HEK293 (cell line): ENCODE measurements around the gene TMEM62.

Experiments used
- KLF10 ChIP-seq: fragments of 450-650 bp; IDR thresholded peaks from 2 replicates; pipeline ENCODE4 v1.5.1; 2018; ENCODE audit warnings: missing biosample characterization, mild to moderate bottlenecking, missing genetic modification characterization
- MEIS1 ChIP-seq: sonication (generic); formaldehyde crosslinking; IDR thresholded peaks from 2 replicates; pipeline ENCODE4 v1.8.1; 2022; ENCODE audit warnings: missing genetic modification reagents, mild to moderate bottlenecking, borderline replicate concordance
- PRDM2 ChIP-seq: fragments of 450-650 bp; formaldehyde crosslinking; IDR thresholded peaks from 2 replicates; pipeline ENCODE4 v1.5.1; 2016; ENCODE audit warnings: missing biosample characterization, missing genetic modification characterization, borderline replicate concordance
- PRDM6 ChIP-seq: fragments of 450-650 bp; formaldehyde crosslinking; IDR thresholded peaks from 2 replicates; pipeline ENCODE4 v1.5.1; 2017; ENCODE audit warnings: missing biosample characterization, missing genetic modification characterization
- SETDB1 ChIP-seq: IDR thresholded peaks from one replicate; pipeline ENCODE4 v1.6.1; 2017; ENCODE audit warnings: mild to moderate bottlenecking, low read length, moderate library complexity, mixed read lengths; ENCODE audit not compliant: insufficient read length
- SP2 ChIP-seq: fragments of 450-650 bp; formaldehyde crosslinking; IDR thresholded peaks from 2 replicates; pipeline ENCODE4 v1.5.1; 2016; ENCODE audit warnings: missing biosample characterization, missing genetic modification characterization
- TRIM28 ChIP-seq: IDR thresholded peaks from 2 replicates; pipeline ENCODE4 v1.6.1; 2011; ENCODE audit warnings: low read length, control low read depth, borderline replicate concordance
- YY2 ChIP-seq: fragments of 450-650 bp; formaldehyde crosslinking; IDR thresholded peaks from 2 replicates; pipeline ENCODE4 v1.5.1; 2016; ENCODE audit warnings: missing biosample characterization, missing genetic modification characterization
- ZBTB17 ChIP-seq: fragments of 450-650 bp; formaldehyde crosslinking; IDR thresholded peaks from 2 replicates; pipeline ENCODE4 v1.5.1; 2016; ENCODE audit warnings: missing biosample characterization, missing genetic modification characterization
- ZBTB20 ChIP-seq: fragments of 450-650 bp; formaldehyde crosslinking; IDR thresholded peaks from 2 replicates; pipeline ENCODE4 v1.5.1; 2016; ENCODE audit warnings: missing biosample characterization, missing genetic modification characterization
- ZNF132 ChIP-seq: fragments of 450-650 bp; formaldehyde crosslinking; IDR thresholded peaks from 2 replicates; pipeline ENCODE4 v1.5.1; 2017; ENCODE audit warnings: missing biosample characterization, missing genetic modification characterization, borderline replicate concordance
- ZNF174 ChIP-seq: fragments of 450-650 bp; formaldehyde crosslinking; IDR thresholded peaks from 2 replicates; pipeline ENCODE4 v1.5.0; 2017; ENCODE audit warnings: missing biosample characterization, mild to moderate bottlenecking, missing genetic modification characterization
- ZNF2 ChIP-seq: fragments of 450-650 bp; formaldehyde crosslinking; IDR thresholded peaks from 2 replicates; pipeline ENCODE4 v1.5.1; 2016; ENCODE audit warnings: missing biosample characterization, missing genetic modification characterization
- ZNF211 ChIP-seq: fragments of 450-650 bp; formaldehyde crosslinking; IDR thresholded peaks from 2 replicates; pipeline ENCODE4 v1.5.1; 2016; ENCODE audit warnings: low read depth, missing biosample characterization, missing genetic modification characterization
- ZNF24 ChIP-seq: fragments of 450-650 bp; formaldehyde crosslinking; IDR thresholded peaks from 2 replicates; pipeline ENCODE4 v1.5.1; 2016; ENCODE audit warnings: missing biosample characterization, missing genetic modification characterization
- ZNF280D ChIP-seq: fragments of 450-650 bp; formaldehyde crosslinking; IDR thresholded peaks from 2 replicates; pipeline ENCODE4 v1.5.1; 2016; ENCODE audit warnings: missing biosample characterization, missing genetic modification characterization
- ZNF362 ChIP-seq: fragments of 450-650 bp; formaldehyde crosslinking; IDR thresholded peaks from 2 replicates; pipeline ENCODE4 v1.5.1; 2016; ENCODE audit warnings: missing biosample characterization, missing genetic modification characterization
- ZNF404 ChIP-seq: fragments of 450-650 bp; formaldehyde crosslinking; IDR thresholded peaks from 2 replicates; pipeline ENCODE4 v1.5.1; 2017; ENCODE audit warnings: missing biosample characterization, missing genetic modification characterization
- ZNF416 ChIP-seq: fragments of 450-650 bp; formaldehyde crosslinking; IDR thresholded peaks from 2 replicates; pipeline ENCODE4 v1.5.1; 2016; ENCODE audit warnings: missing biosample characterization, missing genetic modification characterization
- ZNF488 ChIP-seq: fragments of 450-650 bp; formaldehyde crosslinking; IDR thresholded peaks from 2 replicates; pipeline ENCODE4 v1.5.1; 2016; ENCODE audit warnings: missing biosample characterization, missing genetic modification characterization
- ZNF529 ChIP-seq: fragments of 450-650 bp; formaldehyde crosslinking; IDR thresholded peaks from 2 replicates; pipeline ENCODE4 v1.5.1; 2017; ENCODE audit warnings: missing genetic modification characterization, missing biosample characterization; ENCODE audit not compliant: insufficient replicate concordance
- ZNF555 ChIP-seq: fragments of 450-650 bp; formaldehyde crosslinking; conservative IDR thresholded peaks from 2 replicates; pipeline ENCODE4 v1.5.1; 2017; ENCODE audit warnings: missing biosample characterization, mild to moderate bottlenecking, missing genetic modification characterization, inconsistent platforms
- ZNF558 ChIP-seq: fragments of 450-650 bp; formaldehyde crosslinking; IDR thresholded peaks from 2 replicates; pipeline ENCODE4 v1.5.1; 2016; ENCODE audit warnings: missing biosample characterization, missing genetic modification characterization
- ZNF626 ChIP-seq: fragments of 450-650 bp; sonication (Bioruptor Pico); formaldehyde crosslinking; IDR thresholded peaks from 2 replicates; pipeline ENCODE4 v1.5.1; 2018; ENCODE audit warnings: missing biosample characterization, missing genetic modification characterization, inconsistent platforms
- ZNF677 ChIP-seq: fragments of 450-650 bp; IDR thresholded peaks from 2 replicates; pipeline ENCODE4 v1.5.0; 2018; ENCODE audit warnings: missing biosample characterization, mild to moderate bottlenecking, missing genetic modification characterization, moderate library complexity
- ZSCAN4 ChIP-seq: fragments of 450-650 bp; formaldehyde crosslinking; IDR thresholded peaks from 2 replicates; pipeline ENCODE4 v1.5.1; 2017; ENCODE audit warnings: missing biosample characterization, missing genetic modification characterization

TMEM62 gene

GRCh38 chr15:43105778-43106485 lies 27.5 kb upstream of the TMEM62 start, which contains the start of gene UBR1 (continued):
- TF ChIP-seq KLF10 (tag by site-specific recombination) (no peak), ZNF132 (tag by site-specific recombination) (no peak), ZSCAN4 (no peak), PRDM2 (tag by site-specific recombination) (no peak), TRIM28 (no peak), ZBTB17 (tag by site-specific recombination) (0 out of 2 replicates have a peak, but pooled peaks have one; percentile 39), SETDB1 (no peak), ZNF677 (tag by site-specific recombination) (no peak), ZBTB20 (tag by site-specific recombination) (no peak), ZNF555 (tag by site-specific recombination) (no peak), ZNF529 (tag by site-specific recombination) (no peak), ZNF404 (tag by site-specific recombination) (no peak), PRDM6 (tag by site-specific recombination) (no peak), SP2 (tag by site-specific recombination) (peak; percentile 52), ZNF558 (no peak), ZNF2 (tag by site-specific recombination) (no peak), ZNF362 (peak; percentile 79), ZNF24 (tag by site-specific recombination) (no peak), ZNF174 (tag by site-specific recombination) (no peak), ZNF416 (tag by site-specific recombination) (no peak), ZNF626 (tag by site-specific recombination) (no peak), ZNF488 (no peak), ZNF280D (tag by site-specific recombination) (no peak), MEIS1 (no peak), ZNF211 (tag by site-specific recombination) (no peak), YY2 (tag by site-specific recombination) (peak; percentile 60; the same call in 1 of the 2 replicates)
